ENCODE measurements around the gene RASSF8.

The RASSF8 gene

DNA sequence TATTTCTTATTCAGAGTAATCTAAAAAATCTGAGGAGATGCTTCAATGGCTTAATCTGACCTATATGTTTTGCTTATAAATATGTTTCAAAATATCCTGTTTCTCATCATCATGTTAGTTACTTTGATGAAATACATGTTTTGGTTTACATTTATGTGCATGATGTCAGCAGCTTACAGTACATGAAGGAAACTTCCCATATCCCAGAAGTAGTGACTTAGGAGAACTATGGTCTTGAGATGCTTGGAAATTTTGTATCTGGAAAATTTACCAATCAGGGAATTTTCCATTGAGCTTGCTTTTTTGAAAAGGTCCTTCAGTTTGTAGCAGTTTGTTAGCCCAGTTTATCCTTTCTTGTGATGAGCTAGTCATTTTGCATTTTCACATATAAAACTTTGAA is 73.3 kb downstream of the RASSF8 start:
- DNase-seq (ENCODE audit: low spot score): no peak
- CTCF ChIA-PET: no interaction called here
- no peak overlapping the region for H3K27ac ChIP-seq
- POLR2A ChIA-PET (ENCODE audit: low non-redundant PET): no interaction called here
- TF ChIP-seq, protein P1, sequence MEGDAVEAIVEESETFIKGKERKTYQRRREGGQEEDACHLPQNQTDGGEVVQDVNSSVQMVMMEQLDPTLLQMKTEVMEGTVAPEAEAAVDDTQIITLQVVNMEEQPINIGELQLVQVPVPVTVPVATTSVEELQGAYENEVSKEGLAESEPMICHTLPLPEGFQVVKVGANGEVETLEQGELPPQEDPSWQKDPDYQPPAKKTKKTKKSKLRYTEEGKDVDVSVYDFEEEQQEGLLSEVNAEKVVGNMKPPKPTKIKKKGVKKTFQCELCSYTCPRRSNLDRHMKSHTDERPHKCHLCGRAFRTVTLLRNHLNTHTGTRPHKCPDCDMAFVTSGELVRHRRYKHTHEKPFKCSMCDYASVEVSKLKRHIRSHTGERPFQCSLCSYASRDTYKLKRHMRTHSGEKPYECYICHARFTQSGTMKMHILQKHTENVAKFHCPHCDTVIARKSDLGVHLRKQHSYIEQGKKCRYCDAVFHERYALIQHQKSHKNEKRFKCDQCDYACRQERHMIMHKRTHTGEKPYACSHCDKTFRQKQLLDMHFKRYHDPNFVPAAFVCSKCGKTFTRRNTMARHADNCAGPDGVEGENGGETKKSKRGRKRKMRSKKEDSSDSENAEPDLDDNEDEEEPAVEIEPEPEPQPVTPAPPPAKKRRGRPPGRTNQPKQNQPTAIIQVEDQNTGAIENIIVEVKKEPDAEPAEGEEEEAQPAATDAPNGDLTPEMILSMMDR (conservative IDR thresholded peaks at IDR 0.05; ENCODE audit: low read depth): no peak

DNA sequence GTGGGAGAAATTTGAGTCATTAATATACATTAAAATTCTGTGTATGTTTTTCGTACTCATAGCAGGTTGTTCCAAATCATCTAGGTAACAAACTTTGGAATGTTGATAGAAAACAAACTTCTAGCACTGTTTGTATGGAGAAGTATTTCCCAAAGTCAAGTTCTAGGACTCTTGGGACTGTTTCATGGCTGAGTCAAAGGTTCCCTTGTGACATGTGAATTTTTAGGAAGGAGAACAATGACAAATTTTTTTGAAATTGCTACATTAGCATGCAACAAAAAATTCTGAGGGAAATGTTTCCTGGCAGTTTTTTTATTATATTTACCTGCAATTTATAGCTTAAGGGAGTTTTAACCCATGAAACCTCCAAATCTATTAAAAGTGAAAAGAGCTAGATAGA is 73.8 kb downstream of the RASSF8 start:
- no peak for DNase-seq (ENCODE audit: low spot score)
- ChIA-PET CTCF (interaction anchor here (0.6 kb wide), 1 partner anchor 177 kb away, joined by 4 read pairs; no protein-coding TSS in a partner anchor), POLR2A (ENCODE audit: low non-redundant PET) (no interaction called here)
- no peak overlapping the region for H3K27ac ChIP-seq
- TF ChIP-seq, protein P1 (conservative IDR thresholded peaks at IDR 0.05; ENCODE audit: low read depth): no peak

DNA sequence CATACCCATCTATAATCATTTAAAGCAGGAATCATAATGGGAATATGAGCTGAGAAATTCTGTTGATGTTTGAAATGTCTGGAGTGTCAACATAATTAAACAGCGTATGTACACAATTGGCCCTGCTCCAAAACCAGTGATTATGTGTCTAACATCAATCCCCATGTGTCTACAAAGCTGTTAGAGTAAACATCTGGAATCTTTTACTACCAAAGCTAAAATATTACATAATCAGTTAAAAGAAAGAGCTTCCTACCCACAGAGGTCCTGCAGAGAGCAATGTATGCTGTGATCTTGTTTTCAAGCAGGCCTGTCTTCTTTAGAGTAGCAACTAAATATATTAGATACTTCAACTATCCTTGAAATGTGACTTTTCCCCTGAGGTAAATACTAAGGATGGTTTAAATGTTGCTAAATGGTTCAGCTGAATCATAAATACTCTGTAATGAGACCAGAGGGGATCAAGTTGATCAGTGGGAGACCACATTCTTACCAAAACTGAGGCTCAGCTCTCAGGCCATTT is 74.3 kb downstream of the RASSF8 start:
- no peak overlapping the region for H3K27ac ChIP-seq
- ChIA-PET POLR2A (ENCODE audit: low non-redundant PET) (no interaction called here), CTCF (interaction anchor here (0.6 kb wide), 1 partner anchor 178 kb away, joined by 4 read pairs; no protein-coding TSS in a partner anchor)
- TF ChIP-seq, protein P1 (conservative IDR thresholded peaks at IDR 0.05; ENCODE audit: low read depth): no peak
- no peak for DNase-seq (ENCODE audit: low spot score)

DNA sequence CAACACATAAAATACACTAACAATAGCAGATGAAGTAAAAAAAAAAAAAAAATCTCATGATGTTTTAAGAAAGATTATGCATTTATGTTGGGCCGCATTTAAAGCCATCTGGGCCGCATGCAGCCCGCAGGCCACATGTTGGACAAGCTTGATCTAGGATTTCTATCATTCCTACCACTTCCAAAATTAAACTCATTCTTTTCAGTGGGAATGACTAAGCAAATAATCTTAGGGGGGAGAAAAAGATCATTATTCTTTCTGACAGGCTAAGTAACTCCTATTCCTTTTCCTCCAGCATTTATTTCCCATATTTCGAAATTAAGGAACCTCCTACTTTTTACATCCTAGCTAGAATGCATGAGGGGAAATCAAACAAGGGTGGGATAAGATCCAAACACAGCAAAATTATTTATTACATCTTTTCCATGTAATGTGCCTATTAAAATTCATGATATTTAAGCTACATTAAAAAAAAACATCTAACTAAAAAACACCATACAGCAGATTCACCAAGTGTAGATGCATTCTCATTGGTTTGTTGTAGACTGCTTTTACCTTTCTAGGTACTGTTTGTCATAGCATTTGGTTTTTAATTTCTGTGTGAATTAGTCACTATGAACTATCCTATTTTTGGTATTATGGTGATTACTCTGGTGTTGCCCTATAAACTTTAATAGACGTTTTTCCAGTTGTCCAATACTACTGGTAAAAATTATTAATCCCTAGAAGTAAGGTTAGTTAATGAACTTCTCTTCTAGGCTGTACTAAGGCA is 76.1 kb downstream of the RASSF8 start:
- DNase-seq (ENCODE audit: low spot score): no peak
- POLR2A ChIA-PET (ENCODE audit: low non-redundant PET): no interaction called here
- CTCF ChIA-PET: no interaction called here
- TF ChIP-seq, protein P1 (conservative IDR thresholded peaks at IDR 0.05; ENCODE audit: low read depth): no peak
- no peak overlapping the region for H3K27ac ChIP-seq

DNA sequence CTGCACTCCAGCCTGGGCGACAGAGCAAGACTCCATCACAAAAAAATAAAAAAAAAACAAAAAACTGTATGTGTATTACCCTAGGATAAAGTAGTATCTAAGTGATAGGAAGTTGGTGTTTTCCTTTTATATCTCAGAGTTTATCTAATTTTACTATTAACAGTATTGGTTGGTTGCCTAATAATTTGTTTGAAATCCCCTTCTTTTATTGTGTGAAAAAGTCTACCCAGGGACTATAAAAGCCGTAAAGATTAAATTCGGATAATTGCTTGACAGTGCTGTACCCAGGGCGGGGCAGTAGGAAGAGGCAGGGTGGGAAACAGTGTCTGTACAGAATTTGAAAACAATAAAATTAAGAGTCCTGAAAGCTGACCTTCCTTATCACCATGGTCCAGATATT is 78.4 kb downstream of the RASSF8 start:
- no peak for DNase-seq (ENCODE audit: low spot score)
- H3K27ac ChIP-seq: no peak overlapping the region
- ChIA-PET POLR2A (ENCODE audit: low non-redundant PET) (no interaction called here), CTCF (no interaction called here)
- TF ChIP-seq, protein P1 (conservative IDR thresholded peaks at IDR 0.05; ENCODE audit: low read depth): no peak

DNA sequence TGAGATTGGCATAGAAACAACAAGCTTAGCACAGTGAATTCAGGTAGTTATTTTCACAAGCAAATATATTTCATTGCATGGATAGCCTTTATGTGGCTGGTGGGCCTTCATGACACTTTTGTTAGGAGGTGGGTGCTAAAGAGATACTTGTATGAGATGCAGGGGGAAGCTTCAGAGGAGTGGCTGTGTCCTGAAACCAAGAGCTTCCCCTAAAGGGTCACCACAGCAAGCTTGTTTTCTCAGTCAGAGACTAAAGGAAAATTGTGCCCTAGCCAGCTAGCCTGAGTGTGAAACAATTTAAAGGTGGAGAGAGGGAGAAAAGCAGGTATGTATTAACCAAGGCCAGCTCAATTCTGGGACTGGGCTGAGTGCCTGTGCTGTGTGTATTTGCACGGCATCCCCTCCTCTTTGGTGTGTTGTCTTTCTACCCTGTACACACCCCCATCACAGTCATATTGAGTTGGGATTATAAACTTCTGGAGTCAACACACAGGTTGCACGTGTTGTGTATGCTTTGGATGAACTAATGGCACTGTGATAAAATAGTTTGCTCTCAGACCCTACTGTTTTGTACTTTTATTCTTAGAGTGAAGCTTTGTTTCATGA is 79.2 kb downstream of the RASSF8 start:
- ChIA-PET POLR2A (ENCODE audit: low non-redundant PET) (no interaction called here), CTCF (no interaction called here)
- no peak for DNase-seq (ENCODE audit: low spot score)
- no peak overlapping the region for H3K27ac ChIP-seq
- TF ChIP-seq, protein P1 (conservative IDR thresholded peaks at IDR 0.05; ENCODE audit: low read depth): no peak

All from RWPE1 (cell line).